ENCODE measurements around the gene UBE2D1.

- TF ChIP-seq CTCF (conservative IDR thresholded peaks at IDR 0.05 in 1 of 2, IDR thresholded peaks at IDR 0.05 in 1 of 2; ENCODE audit: extremely low read depth in 1 of 2, insufficient read depth in 1 of 2, low read depth in 1 of 2, low read length in 2 of 2) (no peak), EZH2 (IDR thresholded peaks at IDR 0.05; ENCODE audit: borderline replicate concordance, low read length) (no peak)
Observed at GRCh38 chr10:58367069-58367468, 32.3 kb downstream of the UBE2D1 start.
